Measurements from ENCODE around the gene GNGT2.

- TF ChIP-seq CTCF (conservative IDR thresholded peaks at IDR 0.05; ENCODE audit: low read length), result no peak
- TF ChIP-seq EZH2phosphoT487 (IDR thresholded peaks at IDR 0.05; ENCODE audit: borderline replicate concordance), result no peak
Measured at GRCh38 chr17:49204516-49204915, 5.9 kb downstream of the GNGT2 start.

Measured in Loucy (cell line).